Measurements from ENCODE around the gene CACNA1E. TPM values are rescaled to one million over a fixed set of nuclear protein-coding genes. Genes with fewer than 3 reads are reported as not detected.

The CACNA1E gene
- total RNA-seq (0.36 and 0.37 TPM in 2 replicates), polyA plus RNA-seq (0.10 and 0.40 TPM in 2 replicates), polyA minus RNA-seq (0.36 and 0.86 TPM in 2 replicates)
- total RNA-seq (2013) = 0.14 TPM

DNA sequence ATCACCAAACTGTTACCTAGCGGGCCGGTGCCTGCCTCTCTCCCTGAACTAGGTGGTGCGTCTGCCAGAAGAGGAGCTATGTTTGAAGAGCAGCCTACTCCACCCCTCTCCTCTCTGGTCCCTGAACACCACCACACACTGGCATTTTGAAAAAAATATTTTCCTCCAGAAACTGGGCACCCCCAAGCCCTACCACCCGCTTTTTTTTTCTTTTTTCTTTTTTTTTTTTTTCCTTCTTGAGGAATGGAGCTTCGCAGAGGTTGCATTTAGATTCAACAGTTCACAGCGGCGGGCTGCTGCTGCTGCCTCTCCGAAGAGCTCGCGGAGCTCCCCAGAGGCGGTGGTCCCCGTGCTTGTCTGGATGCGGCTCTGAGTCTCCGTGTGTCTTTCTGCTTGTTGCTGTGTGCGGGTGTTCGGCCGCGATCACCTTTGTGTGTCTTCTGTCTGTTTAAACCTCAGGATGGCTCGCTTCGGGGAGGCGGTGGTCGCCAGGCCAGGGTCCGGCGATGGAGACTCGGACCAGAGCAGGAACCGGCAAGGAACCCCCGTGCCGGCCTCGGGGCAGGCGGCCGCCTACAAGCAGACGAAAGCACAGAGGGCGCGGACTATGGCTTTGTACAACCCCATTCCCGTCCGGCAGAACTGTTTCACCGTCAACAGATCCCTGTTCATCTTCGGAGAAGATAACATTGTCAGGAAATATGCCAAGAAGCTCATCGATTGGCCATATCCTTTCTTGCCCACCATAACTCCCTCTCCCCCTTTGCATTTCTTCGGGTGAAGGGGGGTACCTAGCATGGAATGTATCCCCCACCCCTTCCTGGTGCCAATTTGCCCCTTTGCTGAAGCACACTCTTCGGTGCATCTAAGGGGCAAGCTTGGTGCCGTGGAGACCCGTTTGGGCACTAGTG is at the start of gene CACNA1E:
Gene CACNA1E (plus strand): TSS at position 233 of the 911 bp plus-strand sequence. CDS start 228 bp downstream, at position 461.
- Mint-ChIP-seq H3K4me3 (peak within 1 kb of the TSS; percentile 68), H3K27me3 (peaks cover 67% of the 10 kb centered on the region), H3K9me3 (ENCODE audit: insufficient read depth) (no peaks in the 10 kb centered on the region), H3K4me1 (peaks cover 29% of the 10 kb centered on the region), H3K27ac (no peak within 1 kb of the TSS)
- Histone ChIP-seq H3K4me1 (ENCODE audit: control insufficient read depth in 2 of 2, insufficient read depth in 2 of 2, low read length in 2 of 2) (peaks cover 19 to 21% of the 10 kb centered on the region in 2 donors), H3K9me3 (ENCODE audit: control extremely low read depth in 1 of 3, control insufficient read depth in 2 of 3, insufficient read depth in 1 of 3, low read length in 2 of 3) (peaks cover 0 to 12% (median 0%) of the 10 kb centered on the region in 3 donors), H3K4me2 (replicated peaks; ENCODE audit: low read depth, low read length, poor library complexity, severe bottlenecking) (peak within 1 kb of the TSS; percentile 63), H4K20me1 (ENCODE audit: control insufficient read depth, insufficient read depth, low read length, poor library complexity, severe bottlenecking) (no peaks in the 10 kb centered on the region), H3K9ac (ENCODE audit: low read length) (peak within 1 kb of the TSS; percentile 35), H3K4me3 (ENCODE audit: control extremely low read depth in 1 of 5, extremely low read depth in 1 of 5, insufficient read depth in 1 of 5, low read depth in 2 of 5, low read length in 4 of 5) (peak within 1 kb of the TSS in 4 of 5 experiments; percentile 12 to 57 (median 29)), H2AFZ (ENCODE audit: insufficient read depth, low read depth, low read length, poor library complexity, severe bottlenecking) (peak within 1 kb of the TSS; percentile 51), H3K27me3 (replicated peaks in 1 of 4; ENCODE audit: control extremely low read depth in 1 of 4, control insufficient read depth in 3 of 4, insufficient read depth in 4 of 4, low read length in 3 of 4) (peaks cover 0 to 58% (median 27%) of the 10 kb centered on the region in 4 experiments), H3K27ac (ENCODE audit: low read length in 2 of 2) (no peak within 1 kb of the TSS), H3K36me3 (replicated peaks in 1 of 2; ENCODE audit: control extremely low read depth in 1 of 2, control insufficient read depth in 1 of 2, extremely low read depth in 1 of 2, insufficient read depth in 2 of 2, low read length in 1 of 2) (no peaks in the 10 kb centered on the region), H3K79me2 (ENCODE audit: control insufficient read depth, insufficient read depth, low read length) (no peaks in the 10 kb centered on the region)
- no peak for TF ChIP-seq EZH2 (IDR thresholded peaks at IDR 0.05; ENCODE audit: borderline replicate concordance, insufficient read depth, low read depth, low read length, poor library complexity, severe bottlenecking)
- TF ChIP-seq, protein P1, sequence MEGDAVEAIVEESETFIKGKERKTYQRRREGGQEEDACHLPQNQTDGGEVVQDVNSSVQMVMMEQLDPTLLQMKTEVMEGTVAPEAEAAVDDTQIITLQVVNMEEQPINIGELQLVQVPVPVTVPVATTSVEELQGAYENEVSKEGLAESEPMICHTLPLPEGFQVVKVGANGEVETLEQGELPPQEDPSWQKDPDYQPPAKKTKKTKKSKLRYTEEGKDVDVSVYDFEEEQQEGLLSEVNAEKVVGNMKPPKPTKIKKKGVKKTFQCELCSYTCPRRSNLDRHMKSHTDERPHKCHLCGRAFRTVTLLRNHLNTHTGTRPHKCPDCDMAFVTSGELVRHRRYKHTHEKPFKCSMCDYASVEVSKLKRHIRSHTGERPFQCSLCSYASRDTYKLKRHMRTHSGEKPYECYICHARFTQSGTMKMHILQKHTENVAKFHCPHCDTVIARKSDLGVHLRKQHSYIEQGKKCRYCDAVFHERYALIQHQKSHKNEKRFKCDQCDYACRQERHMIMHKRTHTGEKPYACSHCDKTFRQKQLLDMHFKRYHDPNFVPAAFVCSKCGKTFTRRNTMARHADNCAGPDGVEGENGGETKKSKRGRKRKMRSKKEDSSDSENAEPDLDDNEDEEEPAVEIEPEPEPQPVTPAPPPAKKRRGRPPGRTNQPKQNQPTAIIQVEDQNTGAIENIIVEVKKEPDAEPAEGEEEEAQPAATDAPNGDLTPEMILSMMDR (IDR thresholded peaks at IDR 0.05) = no peak
- no peak for ATAC-seq (ENCODE audit: low read depth)
- CTCF ChIA-PET = interaction anchor here (0.6 to 1.8 kb wide), 2 partner anchors 8 to 114 kb away, joined by 4 to 6 read pairs; no protein-coding TSS in a partner anchor
- 16% methylated on average over 39 of the region's 43 CpGs for WGBS (ENCODE audit: insufficient coverage)
- POLR2A ChIA-PET = no interaction called here
- intact Hi-C loops (cut with micrococcal nuclease) = no loop called here
- no peak for DNase-seq

DNA sequence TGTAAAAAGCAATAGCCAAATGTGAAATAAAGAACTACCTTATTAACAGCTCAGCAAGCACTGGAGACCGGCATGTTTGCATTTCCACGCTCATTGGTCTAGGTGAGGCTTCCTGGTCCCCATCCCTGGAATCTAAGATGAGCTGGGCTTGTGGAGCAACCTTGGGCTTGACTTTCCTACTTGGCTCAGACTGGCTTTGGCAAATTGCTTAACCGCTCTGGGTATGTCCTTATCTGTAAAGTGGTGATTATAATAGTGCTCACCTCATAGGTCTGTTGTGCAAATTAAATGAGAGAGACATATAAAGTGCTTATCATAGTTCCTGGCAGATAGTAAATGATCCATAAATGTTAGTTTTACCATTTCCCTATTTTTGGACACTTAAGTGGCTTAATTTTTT is 49.4 kb upstream of the CACNA1E start:
- no peak overlapping the region for H3K4me3 Mint-ChIP-seq
- no peak overlapping the region for H3K4me3 ChIP-seq (ENCODE audit: control extremely low read depth in 1 of 5, extremely low read depth in 1 of 5, insufficient read depth in 1 of 5, low read depth in 2 of 5, low read length in 4 of 5)
- no peak for ATAC-seq (ENCODE audit: low read depth)
- H3K9ac ChIP-seq (ENCODE audit: low read length) = no peak overlapping the region
- CTCF ChIA-PET = interaction anchor here (1.5 kb wide), 1 partner anchor 9 kb away, joined by 7 read pairs; no protein-coding TSS in a partner anchor
- H3K27me3 Mint-ChIP-seq = peaks cover 42% of the 10 kb centered on the region
- H3K4me1 ChIP-seq (ENCODE audit: control insufficient read depth in 2 of 2, insufficient read depth in 2 of 2, low read length in 2 of 2) = no peaks in the 10 kb centered on the region
- H3K9me3 ChIP-seq (ENCODE audit: control extremely low read depth in 1 of 3, control insufficient read depth in 2 of 3, insufficient read depth in 1 of 3, low read length in 2 of 3) = no peaks in the 10 kb centered on the region
- H3K4me1 Mint-ChIP-seq = no peaks in the 10 kb centered on the region
- no peak for TF ChIP-seq EZH2 (IDR thresholded peaks at IDR 0.05; ENCODE audit: borderline replicate concordance, insufficient read depth, low read depth, low read length, poor library complexity, severe bottlenecking)
- TF ChIP-seq, protein P1 (IDR thresholded peaks at IDR 0.05) = no peak
- no peaks in the 10 kb centered on the region for H3K9me3 Mint-ChIP-seq (ENCODE audit: insufficient read depth)
- H4K20me1 ChIP-seq (ENCODE audit: control insufficient read depth, insufficient read depth, low read length, poor library complexity, severe bottlenecking) = no peaks in the 10 kb centered on the region
- no peak for DNase-seq
- no peak overlapping the region for H2AFZ ChIP-seq (ENCODE audit: insufficient read depth, low read depth, low read length, poor library complexity, severe bottlenecking)
- POLR2A ChIA-PET = no interaction called here
- no peaks in the 10 kb centered on the region for H3K36me3 ChIP-seq (replicated peaks in 1 of 2; ENCODE audit: control extremely low read depth in 1 of 2, control insufficient read depth in 1 of 2, extremely low read depth in 1 of 2, insufficient read depth in 2 of 2, low read length in 1 of 2)
- 77% methylated on average over 3 of the region's 3 CpGs for WGBS (ENCODE audit: insufficient coverage)
- intact Hi-C loops (cut with micrococcal nuclease) = no loop called here
- H3K79me2 ChIP-seq (ENCODE audit: control insufficient read depth, insufficient read depth, low read length) = no peaks in the 10 kb centered on the region
- H3K4me2 ChIP-seq (replicated peaks; ENCODE audit: low read depth, low read length, poor library complexity, severe bottlenecking) = no peak overlapping the region
- peaks cover 0 to 2% (median 0%) of the 10 kb centered on the region in 4 experiments for H3K27me3 ChIP-seq (replicated peaks in 1 of 4; ENCODE audit: control extremely low read depth in 1 of 4, control insufficient read depth in 3 of 4, insufficient read depth in 4 of 4, low read length in 3 of 4)
- H3K27ac Mint-ChIP-seq = no peak overlapping the region
- no peak overlapping the region for H3K27ac ChIP-seq (ENCODE audit: low read length in 2 of 2)
